ENCODE measurements around the gene CUL4A.

CUL4A gene

GRCh38 chr13:113208421-113209335 is 735 bp upstream of the CUL4A start, which contains the start of gene PCID2:
PCID2 (minus strand) TSS chr13:113208669; CDS start chr13:113208634, 35 bp downstream.
- Mint-ChIP-seq H3K4me1 (peaks cover 32 to 49% of the 10 kb centered on the region in 2 donors), H3K4me3 (peak within 1 kb of the TSS; percentile 82 to 86), H3K9me3 (peaks cover 0 to 2% of the 10 kb centered on the region in 2 donors), H3K27ac (peak within 1 kb of the TSS; percentile 72), H3K36me3 (peaks cover 18 to 29% of the 10 kb centered on the region in 2 donors), H3K27me3 (no peaks in the 10 kb centered on the region)
- ATAC-seq (replicated peaks) (peak; percentile 78 to 82), DNase-seq (peak; percentile 90)

DNA sequence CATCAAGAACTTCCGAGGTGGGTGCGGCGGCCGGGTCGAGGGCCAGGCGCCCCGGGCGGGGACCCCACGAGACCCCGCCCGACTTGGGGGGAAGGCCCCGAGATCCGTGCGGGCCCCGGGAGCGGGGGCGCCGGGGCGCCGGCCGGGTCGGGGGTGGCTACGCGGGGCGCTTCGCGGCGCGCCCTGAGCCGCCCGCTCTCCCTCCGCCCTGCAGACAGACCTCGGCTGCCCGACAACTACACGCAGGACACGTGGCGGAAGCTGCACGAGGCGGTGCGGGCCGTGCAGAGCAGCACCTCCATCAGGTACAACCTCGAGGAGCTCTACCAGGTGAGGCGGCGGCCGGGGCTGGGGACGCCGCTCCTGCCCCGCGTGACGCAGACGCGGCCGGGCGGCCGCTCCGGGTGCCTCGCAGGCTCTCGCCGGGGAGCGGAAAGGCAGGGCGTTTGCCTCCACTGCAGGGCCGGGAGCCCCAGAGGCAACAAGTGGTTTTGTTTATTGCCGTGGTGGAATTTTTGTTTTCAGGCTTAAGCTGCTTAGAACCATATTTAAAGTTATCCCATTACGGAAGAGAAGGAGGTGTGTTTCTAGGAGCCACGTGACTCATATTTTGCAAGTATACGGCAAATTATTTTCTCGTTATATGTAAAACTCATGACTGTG is 477 bp downstream of the CUL4A start:
- H3K27me3 Mint-ChIP-seq, result no peaks in the 10 kb centered on the region
- DNase-seq (peak; percentile 65), ATAC-seq (replicated peaks) (peak; percentile 60 to 63)
- peaks cover 32 to 46% of the 10 kb centered on the region in 2 donors for H3K4me1 Mint-ChIP-seq
- peak overlapping the region; percentile 73 for H3K27ac Mint-ChIP-seq
- peak overlapping the region; percentile 82 to 83 for H3K4me3 Mint-ChIP-seq
- H3K36me3 Mint-ChIP-seq, result peaks cover 21 to 34% of the 10 kb centered on the region in 2 donors
- H3K9me3 Mint-ChIP-seq, result peaks cover 0 to 2% of the 10 kb centered on the region in 2 donors

DNA sequence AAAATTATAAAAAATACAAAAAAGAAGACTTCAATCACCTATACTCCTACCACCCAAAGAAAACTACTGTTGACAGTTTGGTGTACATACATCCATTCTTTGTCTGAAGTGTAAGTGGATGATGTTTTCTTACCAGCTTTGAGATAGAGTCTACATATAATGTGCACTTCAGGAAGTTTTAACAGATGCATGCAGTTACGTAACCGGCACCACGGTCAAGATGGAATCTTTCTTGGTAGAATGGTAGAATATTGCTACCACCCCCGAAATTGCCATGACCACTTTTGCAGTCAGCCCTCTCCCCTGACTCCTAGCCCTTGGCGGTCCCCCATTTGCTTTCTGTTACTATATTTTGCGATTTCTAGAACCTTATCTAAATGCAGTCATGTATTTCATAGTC is 1.4 kb downstream of the CUL4A start:
- H3K4me3 Mint-ChIP-seq, result peak overlapping the region; percentile 1 to 36
- H3K9me3 Mint-ChIP-seq, result peaks cover 0 to 2% of the 10 kb centered on the region in 2 donors
- no peak overlapping the region for H3K27ac Mint-ChIP-seq
- DNase-seq (no peak), ATAC-seq (replicated peaks) (no peak)
- H3K27me3 Mint-ChIP-seq, result no peaks in the 10 kb centered on the region
- peaks cover 16 to 24% of the 10 kb centered on the region in 2 donors for H3K36me3 Mint-ChIP-seq
- H3K4me1 Mint-ChIP-seq, result peaks cover 24 to 37% of the 10 kb centered on the region in 2 donors

DNA sequence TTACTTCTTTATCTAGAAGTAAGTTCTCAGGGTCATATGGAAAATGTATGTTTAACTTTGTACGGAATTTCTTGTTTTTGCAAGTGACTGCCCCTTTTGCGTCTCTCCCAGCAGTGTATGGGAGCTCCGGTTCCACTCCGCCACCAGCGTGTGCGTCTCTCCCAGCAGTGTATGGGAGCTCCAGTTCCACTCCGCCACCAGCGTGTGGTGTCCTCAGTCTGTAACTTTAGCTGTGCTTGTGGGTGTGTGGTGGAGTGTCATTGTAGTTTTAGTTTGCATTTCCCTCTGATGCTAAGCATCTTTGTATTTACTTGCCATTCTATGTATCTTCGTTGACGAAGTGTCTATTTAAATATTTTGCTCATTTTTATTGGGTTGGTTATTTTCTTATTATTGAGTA is 2.4 kb downstream of the CUL4A start:
- Mint-ChIP-seq H3K36me3 (peaks cover 13 to 23% of the 10 kb centered on the region in 2 donors), H3K27ac (no peak overlapping the region), H3K9me3 (peaks cover 0 to 2% of the 10 kb centered on the region in 2 donors), H3K27me3 (no peaks in the 10 kb centered on the region), H3K4me1 (peaks cover 23 to 28% of the 10 kb centered on the region in 2 donors), H3K4me3 (peak overlapping the region; percentile 8 to 52)
- DNase-seq, result no peak
- no peak for ATAC-seq (replicated peaks)

DNA sequence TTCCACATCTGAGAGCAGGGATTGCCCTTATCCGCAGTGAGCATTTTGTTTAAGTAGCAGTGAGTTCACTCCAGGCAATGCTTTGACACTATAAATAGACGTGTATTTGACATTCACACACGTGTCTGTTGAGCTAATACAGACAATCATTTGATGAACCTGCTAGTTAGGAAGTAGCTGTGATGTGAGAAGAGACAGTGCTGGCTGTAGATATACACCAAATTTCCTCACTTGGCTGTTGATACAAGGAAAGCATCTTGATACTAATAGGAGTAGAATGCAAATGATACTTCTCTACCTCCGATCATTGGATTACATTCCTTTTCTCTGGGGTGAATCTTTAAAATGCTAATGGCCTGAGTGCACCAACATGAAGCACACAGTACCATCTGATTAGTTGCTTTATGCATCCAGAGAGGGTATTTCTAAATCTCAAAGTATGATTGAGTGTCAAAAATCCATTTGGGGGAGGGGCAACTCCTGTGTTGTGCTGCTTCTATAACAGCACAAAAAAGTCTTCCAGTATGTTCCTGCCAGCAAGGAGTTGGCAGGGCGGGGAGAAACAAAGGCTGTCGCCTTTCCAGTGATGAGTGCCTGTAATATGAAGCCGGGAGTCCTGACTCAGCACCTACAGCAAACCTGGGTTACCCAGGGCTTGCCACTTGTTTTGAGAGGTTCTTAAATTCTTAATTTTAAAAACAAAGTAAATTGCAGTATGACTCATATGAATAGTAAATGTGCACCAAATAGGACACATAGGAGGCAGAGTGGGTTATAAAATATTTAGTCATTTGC is 7.0 kb downstream of the CUL4A start:
- Mint-ChIP-seq H3K9me3 (peaks cover 0 to 2% of the 10 kb centered on the region in 2 donors), H3K4me1 (peaks cover 16 to 30% of the 10 kb centered on the region in 2 donors), H3K27ac (no peak overlapping the region), H3K27me3 (no peaks in the 10 kb centered on the region), H3K36me3 (peaks cover 20 to 23% of the 10 kb centered on the region in 2 donors), H3K4me3 (no peak overlapping the region)
- ATAC-seq (replicated peaks) (no peak), DNase-seq (no peak)

GRCh38 chr13:113218586-113218985 is 9.2 kb downstream of the CUL4A start:
- Mint-ChIP-seq H3K27ac (no peak overlapping the region), H3K4me1 (peaks cover 20 to 30% of the 10 kb centered on the region in 2 donors), H3K27me3 (no peaks in the 10 kb centered on the region), H3K4me3 (no peak overlapping the region), H3K36me3 (peaks cover 25 to 29% of the 10 kb centered on the region in 2 donors), H3K9me3 (no peaks in the 10 kb centered on the region)
- DNase-seq (no peak), ATAC-seq (replicated peaks) (no peak)

GRCh38 chr13:113219256-113219940 is 10.0 kb downstream of the CUL4A start:
- Mint-ChIP-seq H3K27ac (no peak overlapping the region), H3K4me3 (no peak overlapping the region), H3K9me3 (no peaks in the 10 kb centered on the region), H3K36me3 (peaks cover 22 to 25% of the 10 kb centered on the region in 2 donors), H3K27me3 (no peaks in the 10 kb centered on the region), H3K4me1 (peaks cover 14 to 30% of the 10 kb centered on the region in 2 donors)
- DNase-seq (no peak), ATAC-seq (replicated peaks) (no peak)

- H3K27ac Mint-ChIP-seq, result peak overlapping the region; percentile 25
- DNase-seq, result no peak
- no peaks in the 10 kb centered on the region for H3K9me3 Mint-ChIP-seq
- H3K4me3 Mint-ChIP-seq, result no peak overlapping the region
- H3K27me3 Mint-ChIP-seq, result no peaks in the 10 kb centered on the region
- peaks cover 27 to 32% of the 10 kb centered on the region in 2 donors for H3K36me3 Mint-ChIP-seq
- peaks cover 14 to 30% of the 10 kb centered on the region in 2 donors for H3K4me1 Mint-ChIP-seq
- no peak for ATAC-seq (replicated peaks)
Measured at GRCh38 chr13:113220141-113220598, 10.8 kb downstream of the CUL4A start.

- Mint-ChIP-seq H3K36me3 (peaks cover 29 to 32% of the 10 kb centered on the region in 2 donors), H3K27me3 (no peaks in the 10 kb centered on the region), H3K27ac (no peak overlapping the region), H3K9me3 (no peaks in the 10 kb centered on the region), H3K4me1 (peaks cover 14 to 30% of the 10 kb centered on the region in 2 donors), H3K4me3 (no peak overlapping the region)
- ATAC-seq (replicated peaks), result no peak
- DNase-seq, result no peak
Measured at GRCh38 chr13:113220877-113221276, 11.5 kb downstream of the CUL4A start.

DNA sequence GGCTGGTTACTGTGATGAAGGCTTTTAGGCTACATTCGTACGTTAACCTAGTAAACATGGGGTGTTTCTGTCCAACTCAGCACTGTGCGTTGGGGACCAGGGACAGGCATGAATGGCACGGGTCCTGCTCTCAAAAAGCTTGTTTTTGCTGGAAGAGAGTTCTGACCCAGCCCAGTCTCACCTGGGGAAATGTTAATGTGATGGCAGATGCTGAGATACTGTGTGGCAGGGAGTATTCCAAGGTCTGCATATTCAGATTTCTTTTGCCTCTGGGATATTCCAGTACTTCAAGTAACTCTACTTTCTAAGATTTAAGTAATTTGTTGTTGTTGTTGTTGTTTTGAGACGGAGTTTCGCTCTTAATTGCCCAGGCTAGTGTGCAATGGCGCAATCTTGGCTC is 13.7 kb downstream of the CUL4A start:
- Mint-ChIP-seq H3K4me1 (peaks cover 10 to 25% of the 10 kb centered on the region in 2 donors), H3K4me3 (no peak overlapping the region), H3K9me3 (no peaks in the 10 kb centered on the region), H3K36me3 (peaks cover 46% of the 10 kb centered on the region in 2 donors), H3K27me3 (no peaks in the 10 kb centered on the region), H3K27ac (no peak overlapping the region)
- ATAC-seq (replicated peaks) (no peak), DNase-seq (no peak)

GRCh38 chr13:113224486-113224885 is 15.1 kb downstream of the CUL4A start:
- no peak for ATAC-seq (replicated peaks)
- no peak for DNase-seq
- Mint-ChIP-seq H3K27me3 (no peaks in the 10 kb centered on the region), H3K9me3 (no peaks in the 10 kb centered on the region), H3K36me3 (peaks cover 50 to 51% of the 10 kb centered on the region in 2 donors), H3K4me1 (peaks cover 9 to 18% of the 10 kb centered on the region in 2 donors), H3K4me3 (no peak overlapping the region), H3K27ac (peak overlapping the region; percentile 14)

GRCh38 chr13:113225515-113225914 is 16.1 kb downstream of the CUL4A start:
- no peaks in the 10 kb centered on the region for H3K27me3 Mint-ChIP-seq
- DNase-seq, result no peak
- H3K9me3 Mint-ChIP-seq, result no peaks in the 10 kb centered on the region
- peaks cover 52 to 55% of the 10 kb centered on the region in 2 donors for H3K36me3 Mint-ChIP-seq
- no peak overlapping the region for H3K4me3 Mint-ChIP-seq
- H3K4me1 Mint-ChIP-seq, result peaks cover 8 to 11% of the 10 kb centered on the region in 2 donors
- H3K27ac Mint-ChIP-seq, result no peak overlapping the region
- no peak for ATAC-seq (replicated peaks)

GRCh38 chr13:113226873-113227450 is 17.5 kb downstream of the CUL4A start:
- peaks cover 56 to 62% of the 10 kb centered on the region in 2 donors for H3K36me3 Mint-ChIP-seq
- peaks cover 7% of the 10 kb centered on the region in 2 donors for H3K4me1 Mint-ChIP-seq
- no peak overlapping the region for H3K27ac Mint-ChIP-seq
- no peaks in the 10 kb centered on the region for H3K27me3 Mint-ChIP-seq
- no peak overlapping the region for H3K4me3 Mint-ChIP-seq
- no peak for DNase-seq
- ATAC-seq (replicated peaks), result no peak
- H3K9me3 Mint-ChIP-seq, result no peaks in the 10 kb centered on the region

Measured in stimulated activated naive B cell treated with anti-CD40 and anti-IgM and Interleukin-4, amounts not matched to agents 10 μg/mL and 1 μg/mL and 100 μg/mL, for 72 hours (primary cell).